ENCODE data around the gene UGT1A8. TPM values are rescaled to one million over a fixed set of nuclear protein-coding genes. Genes with fewer than 3 reads are reported as not detected.

Gene UGT1A8
- total RNA-seq, 4 donors from 2014 or later: 0.34 TPM; not detected in 3

- H3K36me3 ChIP-seq: no peaks in the 10 kb centered on the region
- H3K4me3 ChIP-seq (replicated peaks in 1 of 3): no peak overlapping the region
- no peaks in the 10 kb centered on the region for H3K9me3 ChIP-seq
- intact Hi-C loops (cut with DNase I): no loop called here
- no peak overlapping the region for H3K27ac ChIP-seq
- H3K27me3 ChIP-seq: no peaks in the 10 kb centered on the region
- H3K4me1 ChIP-seq: peaks cover 6 to 13% of the 10 kb centered on the region in 2 donors
- WGBS, 2 donors: 73 to 93% methylated on average over 9 of the region's 9 CpGs
- TF ChIP-seq POLR2A (IDR thresholded peaks at IDR 0.05): no peak
- TF ChIP-seq CTCF (IDR thresholded peaks at IDR 0.05): no peak
- DNase-seq: no peak
These were observed 184.1 kb downstream of the UGT1A8 start for GRCh38 chr2:233801357-233802131.

GRCh38 chr2:233802132-233802815 is 184.8 kb downstream of the UGT1A8 start:
- intact Hi-C loops (cut with DNase I): no loop called here
- Histone ChIP-seq H3K9me3 (no peaks in the 10 kb centered on the region), H3K27me3 (no peaks in the 10 kb centered on the region), H3K27ac (no peak overlapping the region), H3K4me1 (peaks cover 6 to 13% of the 10 kb centered on the region in 2 donors), H3K4me3 (replicated peaks in 1 of 3) (no peak overlapping the region), H3K36me3 (no peaks in the 10 kb centered on the region)
- no peak for TF ChIP-seq POLR2A (IDR thresholded peaks at IDR 0.05)
- no peak for TF ChIP-seq CTCF (IDR thresholded peaks at IDR 0.05)
- no peak for DNase-seq
- WGBS, 2 donors: 77 to 83% methylated on average over 3 of the region's 3 CpGs

GRCh38 chr2:233803292-233803911 is 186.0 kb downstream of the UGT1A8 start:
- 50 to 86% methylated on average over 2 of the region's 2 CpGs for WGBS, 2 donors
- DNase-seq: no peak
- H3K4me1 ChIP-seq: peaks cover 6 to 13% of the 10 kb centered on the region in 2 donors
- TF ChIP-seq CTCF (IDR thresholded peaks at IDR 0.05) (no peak), POLR2A (IDR thresholded peaks at IDR 0.05) (no peak)
- H3K9me3 ChIP-seq: no peaks in the 10 kb centered on the region
- intact Hi-C loops (cut with DNase I): no loop called here
- H3K4me3 ChIP-seq (replicated peaks in 1 of 3): no peak overlapping the region
- no peak overlapping the region for H3K27ac ChIP-seq
- no peaks in the 10 kb centered on the region for H3K27me3 ChIP-seq
- H3K36me3 ChIP-seq: no peaks in the 10 kb centered on the region

- H3K36me3 ChIP-seq: no peaks in the 10 kb centered on the region
- peaks cover 6 to 13% of the 10 kb centered on the region in 2 donors for H3K4me1 ChIP-seq
- H3K9me3 ChIP-seq: no peaks in the 10 kb centered on the region
- H3K27me3 ChIP-seq: no peaks in the 10 kb centered on the region
- intact Hi-C loops (cut with DNase I): no loop called here
- no peak overlapping the region for H3K27ac ChIP-seq
- DNase-seq: no peak
- no peak for TF ChIP-seq CTCF (IDR thresholded peaks at IDR 0.05)
- TF ChIP-seq POLR2A (IDR thresholded peaks at IDR 0.05): no peak
- H3K4me3 ChIP-seq (replicated peaks in 1 of 3): no peak overlapping the region
- 61 to 72% methylated on average over 7 of the region's 8 CpGs for WGBS, 2 donors
These were observed 186.6 kb downstream of the UGT1A8 start for GRCh38 chr2:233803994-233804393.
